OCI-LY7 (cell line): ENCODE results near the gene MLLT10. TPM values are rescaled to one million over a fixed set of nuclear protein-coding genes. Genes with fewer than 3 reads are reported as not detected.

Experiments used
- BruUV-seq: library from RNA; stranded (reverse); fragments of 400-500 nt; replicated peaks from 2 replicates; lab custom pipeline; 2021; lab: Mats Ljungman, UMichigan
- CTCF ChIA-PET: fragments of 300-600 bp; sonication (Branson Sonifier 250); formaldehyde crosslinking; loops from one replicate; lab custom pipeline; 2022; ENCODE audit warnings: antibody characterized with exemption; ENCODE audit not compliant: unreplicated experiment; lab: Charles Lee
- POLR2A ChIA-PET: fragments of 300-600 bp; sonication (Branson Sonifier 250); formaldehyde crosslinking; loops from one replicate; lab custom pipeline; 2022; ENCODE audit warnings: antibody characterized with exemption; lab: Charles Lee
- DNase-seq: peaks from one replicate; pipeline ENCODE4 v3.0.0-alpha.2; 2015; ENCODE audit warnings: low spot score
- H2AFZ ChIP-seq: fragments of 200-600 bp; sonication (generic), shearing (Covaris generic); 2 replicates; pipeline ENCODE4 v1.6.1; 2014; ENCODE audit warnings: mild to moderate bottlenecking, antibody characterized with exemption, low read length, moderate library complexity
- H3K27ac ChIP-seq: fragments of 200-600 bp; sonication (generic); 2 replicates; pipeline ENCODE4 v1.5.1; 2014; ENCODE audit warnings: mixed run types, low read depth, mild to moderate bottlenecking, moderate library complexity, low read length, inconsistent platforms; ENCODE audit not compliant: poor library complexity, severe bottlenecking
- H3K36me3 ChIP-seq: fragments of 200-600 bp; sonication (generic); 2 replicates; pipeline ENCODE4 v1.6.1; 2014; ENCODE audit warnings: mild to moderate bottlenecking, antibody characterized with exemption, low read length, moderate library complexity, mixed read lengths; ENCODE audit not compliant: insufficient read depth
- H3K4me1 ChIP-seq: fragments of 200-600 bp; sonication (generic); 2 replicates; pipeline ENCODE4 v1.5.1; 2014; ENCODE audit warnings: mild to moderate bottlenecking, low read length; ENCODE audit not compliant: insufficient read depth, poor library complexity, severe bottlenecking
- H3K4me2 ChIP-seq: fragments of 200-600 bp; sonication (generic); 2 replicates; pipeline ENCODE4 v1.6.1; 2014; ENCODE audit warnings: mild to moderate bottlenecking, low read length
- H3K4me3 ChIP-seq: fragments of 200-600 bp; sonication (generic); 2 replicates; pipeline ENCODE4 v1.5.1; 2014; ENCODE audit warnings: mild to moderate bottlenecking, low read depth, low read length; ENCODE audit not compliant: poor library complexity, severe bottlenecking
- H3K79me2 ChIP-seq: fragments of 200-600 bp; sonication (generic); 2 replicates; pipeline ENCODE4 v1.6.1; 2016; ENCODE audit warnings: low read depth, mild to moderate bottlenecking, low read length, moderate library complexity, mixed read lengths; ENCODE audit not compliant: insufficient read depth
- H3K9me2 ChIP-seq: fragments of 200-600 bp; sonication (generic); 2 replicates; pipeline ENCODE4 v1.6.1; 2016; ENCODE audit warnings: mild to moderate bottlenecking, low read length, mixed read lengths; ENCODE audit not compliant: insufficient read depth
- H3K9me3 ChIP-seq: fragments of 200-600 bp; sonication (generic); 2 replicates; pipeline ENCODE4 v1.6.1; 2014; ENCODE audit warnings: mild to moderate bottlenecking, mixed run types, low read length, mixed read lengths
- H4K20me1 ChIP-seq: fragments of 200-600 bp; sonication (generic); 2 replicates; pipeline ENCODE4 v1.6.1; 2014; ENCODE audit warnings: mild to moderate bottlenecking, antibody characterized with exemption, low read length, moderate library complexity, mixed read lengths; ENCODE audit not compliant: insufficient read depth
- CTCF ChIP-seq: fragments of 200-600 bp; sonication (generic); conservative IDR thresholded peaks from 2 replicates; pipeline ENCODE4 v1.5.1; 2014; ENCODE audit warnings: mild to moderate bottlenecking, antibody characterized with exemption, low read length, moderate library complexity, mixed read lengths
- EZH2phosphoT487 ChIP-seq: fragments of 200-600 bp; sonication (generic); IDR thresholded peaks from 2 replicates; pipeline ENCODE4 v1.6.1; 2018; ENCODE audit warnings: low read depth, borderline replicate concordance, mild to moderate bottlenecking, mixed run types, antibody characterized with exemption, low read length, moderate library complexity, mixed read lengths
- intact Hi-C: fragments of 100-400 bp; cut with micrococcal nuclease; formaldehyde crosslinking; loops from one replicate; pipeline ENCODE4 v1.10.0; 2022; ENCODE audit not compliant: unreplicated experiment
- total RNA-seq, 2 experiments: library from RNA; depleted of rRNA in 1 of 2; stranded (reverse); fragments of >200 nt in 1 of 2; shearing (Covaris generic) in 1 of 2; gene quantifications; 2 replicates each; pipeline ENCODE4 v1.2.3, GENCODE V29; 2014 to 2022

The MLLT10 gene
- total RNA-seq, 2 experiments from 2014 or later, result 68.4 to 74.0 TPM

GRCh38 chr10:21744223-21744622 is 210.2 kb downstream of the MLLT10 start:
- Histone ChIP-seq H3K27ac (no peak overlapping the region), H3K9me2 (no peaks in the 10 kb centered on the region), H2AFZ (no peak overlapping the region), H3K4me1 (no peaks in the 10 kb centered on the region), H3K4me3 (no peak overlapping the region), H3K79me2 (no peaks in the 10 kb centered on the region), H3K4me2 (no peak overlapping the region), H3K9me3 (no peaks in the 10 kb centered on the region), H4K20me1 (no peaks in the 10 kb centered on the region), H3K36me3 (peaks cover 59% of the 10 kb centered on the region)
- intact Hi-C loops, result no loop called here
- no peak for DNase-seq
- POLR2A ChIA-PET, result interaction anchor here (0.8 kb wide), 1 partner anchor 108 kb away, joined by 3 read pairs; no protein-coding TSS in a partner anchor
- TF ChIP-seq EZH2phosphoT487, result no peak
- TF ChIP-seq CTCF, result no peak
- CTCF ChIA-PET, result no interaction called here
- no TSS peak for BruUV-seq

DNA sequence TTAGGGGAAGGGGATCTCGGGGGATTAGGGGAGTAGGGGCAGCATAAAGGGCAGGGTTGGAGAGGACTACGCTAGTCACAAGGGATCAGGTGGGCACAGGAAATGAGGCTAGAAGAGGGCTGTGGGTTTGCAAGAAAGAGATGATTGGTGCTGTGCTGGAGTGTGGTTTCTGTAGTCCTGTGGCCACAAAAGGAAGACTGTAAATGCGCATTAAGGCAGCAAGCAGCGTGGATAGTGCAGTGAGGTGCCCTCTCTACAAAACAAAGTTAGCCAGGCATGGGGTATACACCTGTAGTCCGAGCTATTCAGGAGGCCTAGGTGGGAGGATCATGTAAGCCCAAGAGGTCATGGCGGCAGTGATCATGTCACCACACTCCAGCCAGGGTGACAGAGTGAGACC is 212.1 kb downstream of the MLLT10 start:
- DNase-seq, result no peak
- Histone ChIP-seq H3K4me2 (no peak overlapping the region), H3K4me1 (no peaks in the 10 kb centered on the region), H3K79me2 (no peaks in the 10 kb centered on the region), H2AFZ (no peak overlapping the region), H3K9me3 (no peaks in the 10 kb centered on the region), H3K9me2 (no peaks in the 10 kb centered on the region), H3K27ac (no peak overlapping the region), H3K36me3 (peaks cover 40% of the 10 kb centered on the region), H4K20me1 (no peaks in the 10 kb centered on the region), H3K4me3 (no peak overlapping the region)
- ChIA-PET CTCF (no interaction called here), POLR2A (interaction anchor here (1.0 kb wide), 1 partner anchor 15 kb away, joined by 4 read pairs; no protein-coding TSS in a partner anchor)
- TF ChIP-seq CTCF (no peak), EZH2phosphoT487 (no peak)
- BruUV-seq, result no TSS peak
- intact Hi-C loops, result no loop called here

- Histone ChIP-seq H3K79me2 (no peaks in the 10 kb centered on the region), H4K20me1 (no peaks in the 10 kb centered on the region), H3K4me2 (no peak overlapping the region), H3K4me1 (no peaks in the 10 kb centered on the region), H3K9me2 (no peaks in the 10 kb centered on the region), H3K4me3 (no peak overlapping the region), H3K9me3 (no peaks in the 10 kb centered on the region), H3K27ac (no peak overlapping the region), H3K36me3 (peaks cover 23% of the 10 kb centered on the region), H2AFZ (no peak overlapping the region)
- CTCF ChIA-PET, result no interaction called here
- intact Hi-C loops, result no loop called here
- no peak for DNase-seq
- no peak for TF ChIP-seq EZH2phosphoT487
- no peak for TF ChIP-seq CTCF
- POLR2A ChIA-PET, result interaction anchor here (0.6 to 0.8 kb wide), 2 partner anchors 23 to 337 kb away, joined by 3 read pairs; no protein-coding TSS in a partner anchor
- BruUV-seq, result no TSS peak
These were observed 213.8 kb downstream of the MLLT10 start for GRCh38 chr10:21747809-21748208.
